Measurements from ENCODE around the gene RPL35A. TPM values are rescaled to one million over a fixed set of nuclear protein-coding genes. Genes with fewer than 3 reads are reported as not detected.

The RPL35A gene
- total RNA-seq, 2 experiments from 2014 or later = 2,199 to 2,238 TPM

GRCh38 chr3:197940745-197941384 is 9.1 kb upstream of the RPL35A start:
- Mint-ChIP-seq H3K4me1 (ENCODE audit: low read depth) (no peaks in the 10 kb centered on the region), H3K36me3 (ENCODE audit: low read depth) (peaks cover 10% of the 10 kb centered on the region), H3K4me3 (no peak overlapping the region), H3K27ac (no peak overlapping the region), H3K27me3 (no peaks in the 10 kb centered on the region), H3K9me3 (no peaks in the 10 kb centered on the region)
- CTCF ChIA-PET = interaction anchor here (1.0 to 1.7 kb wide), 2 partner anchors 35 to 89 kb away, joined by 3 read pairs; no protein-coding TSS in a partner anchor
- H3K4me1 ChIP-seq (ENCODE audit: insufficient read depth, low read length) = no peaks in the 10 kb centered on the region
- H3K9me3 ChIP-seq (ENCODE audit: control insufficient read depth in 1 of 2, insufficient read depth in 1 of 2, low read length in 2 of 2) = no peaks in the 10 kb centered on the region
- H3K27ac ChIP-seq (ENCODE audit: low read depth in 1 of 2, low read length in 2 of 2) = no peak overlapping the region
- intact Hi-C loops (cut with DNase I, micrococcal nuclease) = no loop called here
- POLR2A ChIA-PET = no interaction called here
- no peaks in the 10 kb centered on the region for H3K27me3 ChIP-seq (ENCODE audit: control insufficient read depth in 1 of 2, insufficient read depth in 2 of 2, low read length in 2 of 2)
- peaks cover 3% of the 10 kb centered on the region for H3K36me3 ChIP-seq (ENCODE audit: insufficient read depth, low read length)
- H3K4me3 ChIP-seq (ENCODE audit: low read length) = no peak overlapping the region
- TF ChIP-seq CTCF (IDR thresholded peaks at IDR 0.05) = no peak
- no peak for DNase-seq
- no peak for ATAC-seq (ENCODE audit: poor library complexity)

GRCh38 chr3:197942956-197943556 is 6.9 kb upstream of the RPL35A start:
- intact Hi-C loops (cut with DNase I, micrococcal nuclease) = loop anchor here (2.0 kb wide), 1 partner anchor 36 kb away; no protein-coding TSS in a partner anchor
- no peaks in the 10 kb centered on the region for H3K9me3 ChIP-seq (ENCODE audit: control insufficient read depth in 1 of 2, insufficient read depth in 1 of 2, low read length in 2 of 2)
- H3K36me3 ChIP-seq (ENCODE audit: insufficient read depth, low read length) = no peaks in the 10 kb centered on the region
- H3K27me3 Mint-ChIP-seq = no peaks in the 10 kb centered on the region
- POLR2A ChIA-PET = no interaction called here
- H3K27me3 ChIP-seq (ENCODE audit: control insufficient read depth in 1 of 2, insufficient read depth in 2 of 2, low read length in 2 of 2) = no peaks in the 10 kb centered on the region
- no peaks in the 10 kb centered on the region for H3K4me1 ChIP-seq (ENCODE audit: insufficient read depth, low read length)
- ATAC-seq (ENCODE audit: poor library complexity) (peak; percentile 91), DNase-seq (peak in 4 of 14 experiments; percentile 26 to 70 (median 60))
- no peak overlapping the region for H3K27ac ChIP-seq (ENCODE audit: low read depth in 1 of 2, low read length in 2 of 2)
- H3K9me3 Mint-ChIP-seq = no peaks in the 10 kb centered on the region
- H3K27ac Mint-ChIP-seq = no peak overlapping the region
- no peaks in the 10 kb centered on the region for H3K4me1 Mint-ChIP-seq (ENCODE audit: low read depth)
- CTCF ChIA-PET = interaction anchor here (1.0 to 2.2 kb wide), 5 partner anchors 10 to 37 kb away, joined by 3 to 18 read pairs (median 4); no protein-coding TSS in a partner anchor
- H3K4me3 ChIP-seq (ENCODE audit: low read length) = no peak overlapping the region
- TF ChIP-seq CTCF (IDR thresholded peaks at IDR 0.05) = peak; percentile 79
- no peak overlapping the region for H3K4me3 Mint-ChIP-seq
- H3K36me3 Mint-ChIP-seq (ENCODE audit: low read depth) = peaks cover 10% of the 10 kb centered on the region

GRCh38 chr3:197949191-197949777 is 706 bp upstream of the RPL35A start:
- CTCF ChIA-PET = interaction anchor here (1.3 kb wide), 1 partner anchor 131 kb away, joined by 5 read pairs; no protein-coding TSS in a partner anchor
- H3K27ac Mint-ChIP-seq = peak overlapping the region; percentile 98
- Histone ChIP-seq H3K27ac (ENCODE audit: low read depth in 1 of 2, low read length in 2 of 2) (peak overlapping the region; percentile 73 to 99), H3K4me3 (ENCODE audit: low read length) (peak overlapping the region; percentile 86), H3K36me3 (ENCODE audit: insufficient read depth, low read length) (peaks cover 34% of the 10 kb centered on the region), H3K4me1 (ENCODE audit: insufficient read depth, low read length) (peaks cover 37% of the 10 kb centered on the region), H3K27me3 (ENCODE audit: control insufficient read depth in 1 of 2, insufficient read depth in 2 of 2, low read length in 2 of 2) (no peaks in the 10 kb centered on the region), H3K9me3 (ENCODE audit: control insufficient read depth in 1 of 2, insufficient read depth in 1 of 2, low read length in 2 of 2) (no peaks in the 10 kb centered on the region)
- DNase-seq (no peak), ATAC-seq (ENCODE audit: poor library complexity) (no peak)
- no peaks in the 10 kb centered on the region for H3K9me3 Mint-ChIP-seq
- H3K27me3 Mint-ChIP-seq = no peaks in the 10 kb centered on the region
- H3K4me1 Mint-ChIP-seq (ENCODE audit: low read depth) = peaks cover 36% of the 10 kb centered on the region
- peaks cover 43% of the 10 kb centered on the region for H3K36me3 Mint-ChIP-seq (ENCODE audit: low read depth)
- POLR2A ChIA-PET = interaction anchor here (0.6 to 2.9 kb wide), 5 partner anchors 11 to 122 kb away, joined by 3 to 41 read pairs (median 4); partner anchors contain the start of gene LMLN
- intact Hi-C loops (cut with DNase I, micrococcal nuclease) = loop anchor here in 1 of 2 experiments (5.0 kb wide), 1 partner anchor 392 kb away; the partner anchor contains the start of gene BDH1
- H3K4me3 Mint-ChIP-seq = peak overlapping the region; percentile 97
- no peak for TF ChIP-seq CTCF (IDR thresholded peaks at IDR 0.05)
